Liver (tissue), 9 donors: ENCODE data around the gene LHFPL3. TPM values are rescaled to one million over a fixed set of nuclear protein-coding genes. Genes with fewer than 3 reads are reported as not detected.

Source experiments
- DNase-seq: peaks from one replicate; pipeline ENCODE4 v3.0.0-alpha.2; 2017; ENCODE audit warnings: low spot score
- H3K27ac ChIP-seq, 2 donors: one replicate each; pipeline ENCODE4 v1.7.0; 2013; ENCODE audit warnings: inconsistent platforms in 2 of 2, low read length in 2 of 2, control low read depth in 1 of 2, low read depth in 1 of 2, mild to moderate bottlenecking in 1 of 2
- H3K27me3 ChIP-seq, 4 donors: one replicate each; pipeline versions ENCODE4 v1.6.1 to v1.7.0; 2013; ENCODE audit warnings: low read length in 3 of 4, inconsistent platforms in 1 of 4, mild to moderate bottlenecking in 1 of 4, moderate library complexity in 1 of 4; ENCODE audit not compliant: control insufficient read depth in 4 of 4, insufficient read depth in 4 of 4
- H3K36me3 ChIP-seq, 4 donors: one replicate each; pipeline versions ENCODE4 v1.6.1 to v1.7.0; 2013; ENCODE audit warnings: low read length in 3 of 4, mild to moderate bottlenecking in 3 of 4, low read depth in 1 of 4, moderate library complexity in 1 of 4; ENCODE audit not compliant: control insufficient read depth in 4 of 4, insufficient read depth in 3 of 4
- H3K4me1 ChIP-seq, 4 donors: one replicate each; pipeline versions ENCODE4 v1.6.1 to v1.7.0; 2013; ENCODE audit warnings: low read length in 3 of 4, mild to moderate bottlenecking in 3 of 4, moderate library complexity in 1 of 4; ENCODE audit not compliant: control insufficient read depth in 4 of 4, insufficient read depth in 4 of 4
- H3K4me3 ChIP-seq, 3 donors: one replicate each; pipeline versions ENCODE4 v1.6.1 to v1.7.0; 2013; ENCODE audit warnings: low read length in 3 of 3, control low read depth in 1 of 3, low read depth in 1 of 3, mild to moderate bottlenecking in 1 of 3
- H3K9ac ChIP-seq, 2 donors: one replicate each; pipeline ENCODE4 v1.7.0; 2013; ENCODE audit warnings: low read length in 2 of 2, mild to moderate bottlenecking in 2 of 2, moderate library complexity in 2 of 2, control low read depth in 1 of 2, low read depth in 1 of 2
- H3K9me3 ChIP-seq, 4 donors: one replicate each; pipeline versions ENCODE4 v1.6.1 to v1.7.0; 2013; ENCODE audit warnings: low read length in 3 of 4; ENCODE audit not compliant: control insufficient read depth in 4 of 4
- EGR1 ChIP-seq, 2 donors: IDR thresholded peaks; 2 replicates each; pipeline ENCODE4 v1.6.1; 2016 to 2018; ENCODE audit warnings: antibody characterized with exemption in 2 of 2, low read depth in 2 of 2
- FOXA1 ChIP-seq: IDR thresholded peaks from 2 replicates; pipeline ENCODE4 v1.6.1; 2016; ENCODE audit warnings: antibody characterized with exemption
- FOXA2 ChIP-seq: IDR thresholded peaks from 2 replicates; pipeline ENCODE4 v1.6.1; 2016; ENCODE audit warnings: antibody characterized with exemption
- GABPA ChIP-seq, 2 donors: IDR thresholded peaks in 1 of 2; conservative IDR thresholded peaks in 1 of 2; 2 replicates each; pipeline ENCODE4 v1.6.1; 2016; ENCODE audit warnings: antibody characterized with exemption in 2 of 2, mild to moderate bottlenecking in 1 of 2, moderate library complexity in 1 of 2
- HNF4A ChIP-seq, 2 donors: conservative IDR thresholded peaks; 2 replicates each; pipeline ENCODE4 v1.6.1; 2016; ENCODE audit warnings: antibody characterized with exemption in 2 of 2, mild to moderate bottlenecking in 2 of 2
- HNF4G ChIP-seq: IDR thresholded peaks from 2 replicates; pipeline ENCODE4 v1.6.1; 2016; ENCODE audit warnings: antibody characterized with exemption
- JUND ChIP-seq, 2 donors: IDR thresholded peaks; 2 replicates each; pipeline ENCODE4 v1.6.1; 2016; ENCODE audit warnings: antibody characterized with exemption in 2 of 2
- NR2F2 ChIP-seq: IDR thresholded peaks from 2 replicates; pipeline ENCODE4 v1.6.1; 2016; ENCODE audit warnings: antibody characterized with exemption
- RAD21 ChIP-seq, 2 donors: IDR thresholded peaks; 2 replicates each; pipeline ENCODE4 v1.6.1; 2016; ENCODE audit warnings: antibody characterized with exemption in 2 of 2, mild to moderate bottlenecking in 2 of 2
- RXRA ChIP-seq, 2 donors: IDR thresholded peaks; 2 replicates each; pipeline ENCODE4 v1.6.1; 2017 to 2018; ENCODE audit warnings: antibody characterized with exemption in 2 of 2, mild to moderate bottlenecking in 1 of 2
- SP1 ChIP-seq: IDR thresholded peaks from 2 replicates; pipeline ENCODE4 v1.6.1; 2018; ENCODE audit warnings: antibody characterized with exemption, mild to moderate bottlenecking
- TAF1 ChIP-seq: conservative IDR thresholded peaks from 2 replicates; pipeline ENCODE4 v1.6.1; 2016; ENCODE audit warnings: antibody characterized with exemption, mild to moderate bottlenecking
- YY1 ChIP-seq: IDR thresholded peaks from 2 replicates; pipeline ENCODE4 v1.6.1; 2016; ENCODE audit warnings: antibody characterized with exemption, mild to moderate bottlenecking
- WGBS: extraction: QIAGEN DNeasy Blood & Tissue Kit; methylation state at CpG from one replicate; pipeline ENCODE4 v1.1.7; 2013; 5-methylcytosine and 5-hydroxymethylcytosine counted together
- polyA plus RNA-seq, 2 donors: library from polyadenylated mRNA; stranded (reverse) in 1 of 2; unstranded in 1 of 2; fragments of 200-250 nt in 1 of 2; fragments of >200 nt in 1 of 2; fragmentation: Nextera tagmentation in 1 of 2; extraction: Ambion mirVana in 1 of 2; gene quantifications; one replicate each; pipeline versions ENCODE4 v1.2.1 to v1.2.3, GENCODE V29; 2013 to 2015
- total RNA-seq, 2 donors: library from RNA; depleted of rRNA; stranded (reverse); fragments of >200 nt; gene quantifications; one replicate each; pipeline ENCODE4 v1.2.3, GENCODE V29; 2014
- TF ChIP-seq, protein P1 (sequence below): IDR thresholded peaks from 2 replicates; pipeline ENCODE4 v1.6.1; 2016; ENCODE audit warnings: antibody characterized with exemption
- TF ChIP-seq, protein P2 (sequence below): IDR thresholded peaks from 2 replicates; pipeline ENCODE4 v1.6.1; 2016; ENCODE audit warnings: antibody characterized with exemption
- TF ChIP-seq, protein P3 (sequence below): fragments of 150-350 bp; IDR thresholded peaks from 2 replicates; pipeline ENCODE4 v1.5.1; 2017; ENCODE audit warnings: improper control_type of control experiment, low read depth, low read length; ENCODE audit not compliant: missing input control
- TF ChIP-seq, protein P4 (sequence below): IDR thresholded peaks from 2 replicates; pipeline ENCODE4 v1.6.1; 2016; ENCODE audit warnings: antibody characterized with exemption, mild to moderate bottlenecking
- donor health status: healthy.
- donor health status: healthy.
- donor health status: healthy.
- donor health status: healthy.
- donor health status: healthy.

Gene LHFPL3
- total and polyA plus RNA-seq, 4 donors: not detected

DNA sequence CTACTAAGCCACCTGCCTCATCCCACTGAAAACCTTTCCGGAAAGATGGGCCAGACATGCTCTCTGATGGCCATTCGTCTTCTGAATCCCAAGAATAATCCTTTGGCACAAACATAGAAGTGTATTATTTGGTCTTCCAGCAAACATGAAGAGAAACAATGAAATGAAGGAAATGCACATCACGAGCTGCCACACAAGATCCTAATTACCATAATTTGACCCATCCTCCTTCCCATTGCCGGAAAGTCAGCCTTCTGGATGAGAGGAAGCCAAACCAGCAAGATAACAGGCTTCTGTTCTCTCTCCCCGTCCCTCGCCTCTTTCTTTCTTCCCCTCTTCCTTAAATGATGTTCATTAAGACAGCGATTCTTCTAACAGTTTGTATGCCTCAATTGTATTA lies 466.7 kb downstream of the LHFPL3 start:
- Histone ChIP-seq H3K27me3 (peaks cover 0 to 6% (median 0%) of the 10 kb centered on the region in 4 donors), H3K27ac (no peak overlapping the region), H3K36me3 (no peaks in the 10 kb centered on the region), H3K9me3 (no peaks in the 10 kb centered on the region), H3K4me3 (no peak overlapping the region), H3K9ac (no peak overlapping the region), H3K4me1 (no peaks in the 10 kb centered on the region)
- 62% methylated on average over 7 of the region's 7 CpGs for WGBS
- DNase-seq: no peak
- no peak for TF ChIP-seq FOXA1
- no peak for TF ChIP-seq SP1
- TF ChIP-seq YY1: no peak
- TF ChIP-seq, protein P1, sequence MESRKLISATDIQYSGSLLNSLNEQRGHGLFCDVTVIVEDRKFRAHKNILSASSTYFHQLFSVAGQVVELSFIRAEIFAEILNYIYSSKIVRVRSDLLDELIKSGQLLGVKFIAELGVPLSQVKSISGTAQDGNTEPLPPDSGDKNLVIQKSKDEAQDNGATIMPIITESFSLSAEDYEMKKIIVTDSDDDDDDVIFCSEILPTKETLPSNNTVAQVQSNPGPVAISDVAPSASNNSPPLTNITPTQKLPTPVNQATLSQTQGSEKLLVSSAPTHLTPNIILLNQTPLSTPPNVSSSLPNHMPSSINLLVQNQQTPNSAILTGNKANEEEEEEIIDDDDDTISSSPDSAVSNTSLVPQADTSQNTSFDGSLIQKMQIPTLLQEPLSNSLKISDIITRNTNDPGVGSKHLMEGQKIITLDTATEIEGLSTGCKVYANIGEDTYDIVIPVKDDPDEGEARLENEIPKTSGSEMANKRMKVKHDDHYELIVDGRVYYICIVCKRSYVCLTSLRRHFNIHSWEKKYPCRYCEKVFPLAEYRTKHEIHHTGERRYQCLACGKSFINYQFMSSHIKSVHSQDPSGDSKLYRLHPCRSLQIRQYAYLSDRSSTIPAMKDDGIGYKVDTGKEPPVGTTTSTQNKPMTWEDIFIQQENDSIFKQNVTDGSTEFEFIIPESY: no peak
- TF ChIP-seq GABPA (IDR thresholded peaks at IDR 0.05 in 1 of 2, conservative IDR thresholded peaks at IDR 0.05 in 1 of 2): no peak
- TF ChIP-seq JUND (IDR thresholded peaks at IDR 0.05): no peak
- TF ChIP-seq TAF1: no peak
- no peak for TF ChIP-seq FOXA2
- TF ChIP-seq, protein P2, sequence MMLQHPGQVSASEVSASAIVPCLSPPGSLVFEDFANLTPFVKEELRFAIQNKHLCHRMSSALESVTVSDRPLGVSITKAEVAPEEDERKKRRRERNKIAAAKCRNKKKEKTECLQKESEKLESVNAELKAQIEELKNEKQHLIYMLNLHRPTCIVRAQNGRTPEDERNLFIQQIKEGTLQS: no peak
- TF ChIP-seq NR2F2: no peak
- no peak for TF ChIP-seq EGR1 (IDR thresholded peaks at IDR 0.05; ENCODE audit: low read depth in 2 of 2)
- TF ChIP-seq, protein P3, sequence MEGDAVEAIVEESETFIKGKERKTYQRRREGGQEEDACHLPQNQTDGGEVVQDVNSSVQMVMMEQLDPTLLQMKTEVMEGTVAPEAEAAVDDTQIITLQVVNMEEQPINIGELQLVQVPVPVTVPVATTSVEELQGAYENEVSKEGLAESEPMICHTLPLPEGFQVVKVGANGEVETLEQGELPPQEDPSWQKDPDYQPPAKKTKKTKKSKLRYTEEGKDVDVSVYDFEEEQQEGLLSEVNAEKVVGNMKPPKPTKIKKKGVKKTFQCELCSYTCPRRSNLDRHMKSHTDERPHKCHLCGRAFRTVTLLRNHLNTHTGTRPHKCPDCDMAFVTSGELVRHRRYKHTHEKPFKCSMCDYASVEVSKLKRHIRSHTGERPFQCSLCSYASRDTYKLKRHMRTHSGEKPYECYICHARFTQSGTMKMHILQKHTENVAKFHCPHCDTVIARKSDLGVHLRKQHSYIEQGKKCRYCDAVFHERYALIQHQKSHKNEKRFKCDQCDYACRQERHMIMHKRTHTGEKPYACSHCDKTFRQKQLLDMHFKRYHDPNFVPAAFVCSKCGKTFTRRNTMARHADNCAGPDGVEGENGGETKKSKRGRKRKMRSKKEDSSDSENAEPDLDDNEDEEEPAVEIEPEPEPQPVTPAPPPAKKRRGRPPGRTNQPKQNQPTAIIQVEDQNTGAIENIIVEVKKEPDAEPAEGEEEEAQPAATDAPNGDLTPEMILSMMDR: no peak

DNA sequence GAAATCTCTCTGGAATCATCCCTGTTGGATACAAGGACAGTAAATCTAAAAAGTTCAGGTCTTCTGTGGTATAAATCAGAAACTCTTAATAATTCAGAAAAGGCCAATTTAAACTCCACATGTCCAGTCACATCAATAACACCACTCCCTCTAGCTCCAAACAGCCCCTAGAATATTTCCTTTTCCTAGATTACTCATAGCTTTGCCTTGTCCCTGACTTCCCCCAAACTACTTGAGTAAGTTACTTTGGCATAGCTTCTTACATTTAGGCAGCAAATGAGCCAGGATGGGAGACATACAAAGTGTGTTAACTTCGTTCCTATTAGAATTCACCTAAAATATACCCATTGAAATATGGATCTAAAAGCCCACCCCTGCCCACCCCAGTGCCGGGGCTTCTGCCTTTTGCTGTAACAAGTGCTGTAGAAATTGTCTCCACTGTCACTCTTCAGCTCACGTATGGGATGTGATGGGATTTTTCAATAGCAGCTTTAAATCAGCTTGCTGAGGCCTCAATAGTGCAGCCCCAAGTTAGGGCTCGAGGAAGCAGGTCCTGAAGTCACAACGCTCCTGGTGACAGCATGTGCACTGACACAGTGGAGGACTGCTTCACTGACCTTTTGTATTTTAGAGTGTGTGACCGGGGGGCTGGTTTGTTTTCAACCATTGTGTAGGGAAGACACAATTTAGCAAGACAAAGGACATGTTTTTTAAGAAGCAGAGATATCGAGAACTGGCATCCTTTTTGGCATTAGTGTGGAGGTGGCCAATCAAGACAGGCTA lies 467.4 kb downstream of the LHFPL3 start:
- H3K4me1 ChIP-seq: no peaks in the 10 kb centered on the region
- H3K4me3 ChIP-seq: no peak overlapping the region
- H3K27me3 ChIP-seq: peaks cover 0 to 3% (median 0%) of the 10 kb centered on the region in 4 donors
- DNase-seq: no peak
- TF ChIP-seq FOXA2 (no peak), GABPA (IDR thresholded peaks at IDR 0.05 in 1 of 2, conservative IDR thresholded peaks at IDR 0.05 in 1 of 2) (no peak), FOXA1 (no peak), RXRA (IDR thresholded peaks at IDR 0.05) (no peak), HNF4A (conservative IDR thresholded peaks at IDR 0.05) (no peak), RAD21 (IDR thresholded peaks at IDR 0.05) (no peak), EGR1 (IDR thresholded peaks at IDR 0.05; ENCODE audit: low read depth in 2 of 2) (no peak), HNF4G (no peak)
- TF ChIP-seq, protein P2: no peak
- TF ChIP-seq, protein P4, sequence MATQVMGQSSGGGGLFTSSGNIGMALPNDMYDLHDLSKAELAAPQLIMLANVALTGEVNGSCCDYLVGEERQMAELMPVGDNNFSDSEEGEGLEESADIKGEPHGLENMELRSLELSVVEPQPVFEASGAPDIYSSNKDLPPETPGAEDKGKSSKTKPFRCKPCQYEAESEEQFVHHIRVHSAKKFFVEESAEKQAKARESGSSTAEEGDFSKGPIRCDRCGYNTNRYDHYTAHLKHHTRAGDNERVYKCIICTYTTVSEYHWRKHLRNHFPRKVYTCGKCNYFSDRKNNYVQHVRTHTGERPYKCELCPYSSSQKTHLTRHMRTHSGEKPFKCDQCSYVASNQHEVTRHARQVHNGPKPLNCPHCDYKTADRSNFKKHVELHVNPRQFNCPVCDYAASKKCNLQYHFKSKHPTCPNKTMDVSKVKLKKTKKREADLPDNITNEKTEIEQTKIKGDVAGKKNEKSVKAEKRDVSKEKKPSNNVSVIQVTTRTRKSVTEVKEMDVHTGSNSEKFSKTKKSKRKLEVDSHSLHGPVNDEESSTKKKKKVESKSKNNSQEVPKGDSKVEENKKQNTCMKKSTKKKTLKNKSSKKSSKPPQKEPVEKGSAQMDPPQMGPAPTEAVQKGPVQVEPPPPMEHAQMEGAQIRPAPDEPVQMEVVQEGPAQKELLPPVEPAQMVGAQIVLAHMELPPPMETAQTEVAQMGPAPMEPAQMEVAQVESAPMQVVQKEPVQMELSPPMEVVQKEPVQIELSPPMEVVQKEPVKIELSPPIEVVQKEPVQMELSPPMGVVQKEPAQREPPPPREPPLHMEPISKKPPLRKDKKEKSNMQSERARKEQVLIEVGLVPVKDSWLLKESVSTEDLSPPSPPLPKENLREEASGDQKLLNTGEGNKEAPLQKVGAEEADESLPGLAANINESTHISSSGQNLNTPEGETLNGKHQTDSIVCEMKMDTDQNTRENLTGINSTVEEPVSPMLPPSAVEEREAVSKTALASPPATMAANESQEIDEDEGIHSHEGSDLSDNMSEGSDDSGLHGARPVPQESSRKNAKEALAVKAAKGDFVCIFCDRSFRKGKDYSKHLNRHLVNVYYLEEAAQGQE: no peak
- no peaks in the 10 kb centered on the region for H3K9me3 ChIP-seq
- H3K9ac ChIP-seq: no peak overlapping the region
- WGBS: 74% methylated on average over 7 of the region's 7 CpGs
- H3K36me3 ChIP-seq: no peaks in the 10 kb centered on the region
- H3K27ac ChIP-seq: no peak overlapping the region
